Peyer's patch (tissue), 4 donors: ENCODE results near the gene IGDCC3.

ENCODE experiments used
- POLR2A ChIP-seq, 2 donors: fragments of 450-650 bp; IDR thresholded peaks; one replicate each; pipeline ENCODE4 v1.5.1; 2017; ENCODE audit warnings: antibody characterized with exemption in 2 of 2, mild to moderate bottlenecking in 2 of 2, moderate library complexity in 2 of 2
- TF ChIP-seq, protein P1 (sequence below), 6 experiments: fragments of 450-650 bp in 4 of 6; fragments of 200-600 bp in 2 of 6; sonication (generic) in 1 of 6; IDR thresholded peaks; one replicate each; pipeline ENCODE4 v1.5.1; 2017 to 2019; ENCODE audit warnings: antibody characterized with exemption in 6 of 6, mild to moderate bottlenecking in 3 of 6, moderate library complexity in 1 of 6

DNA sequence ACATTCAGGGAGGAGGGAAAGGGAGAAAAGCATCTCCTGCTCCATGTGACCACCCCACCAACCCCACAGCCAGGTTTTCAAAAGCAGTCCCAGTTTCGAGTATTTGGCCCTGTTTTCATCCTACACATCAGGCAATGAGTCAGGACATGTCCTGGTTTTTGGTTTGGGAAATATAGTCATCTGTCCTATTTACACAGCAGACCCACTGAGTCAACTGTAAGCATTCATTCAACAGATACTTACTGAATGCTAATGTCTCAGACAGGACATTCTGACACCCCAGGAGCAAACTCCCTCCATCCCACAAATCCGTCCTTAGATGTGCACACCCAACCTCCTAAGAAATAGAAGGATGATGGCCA lies 32.9 kb downstream of the IGDCC3 start:
- TF ChIP-seq, protein P1, sequence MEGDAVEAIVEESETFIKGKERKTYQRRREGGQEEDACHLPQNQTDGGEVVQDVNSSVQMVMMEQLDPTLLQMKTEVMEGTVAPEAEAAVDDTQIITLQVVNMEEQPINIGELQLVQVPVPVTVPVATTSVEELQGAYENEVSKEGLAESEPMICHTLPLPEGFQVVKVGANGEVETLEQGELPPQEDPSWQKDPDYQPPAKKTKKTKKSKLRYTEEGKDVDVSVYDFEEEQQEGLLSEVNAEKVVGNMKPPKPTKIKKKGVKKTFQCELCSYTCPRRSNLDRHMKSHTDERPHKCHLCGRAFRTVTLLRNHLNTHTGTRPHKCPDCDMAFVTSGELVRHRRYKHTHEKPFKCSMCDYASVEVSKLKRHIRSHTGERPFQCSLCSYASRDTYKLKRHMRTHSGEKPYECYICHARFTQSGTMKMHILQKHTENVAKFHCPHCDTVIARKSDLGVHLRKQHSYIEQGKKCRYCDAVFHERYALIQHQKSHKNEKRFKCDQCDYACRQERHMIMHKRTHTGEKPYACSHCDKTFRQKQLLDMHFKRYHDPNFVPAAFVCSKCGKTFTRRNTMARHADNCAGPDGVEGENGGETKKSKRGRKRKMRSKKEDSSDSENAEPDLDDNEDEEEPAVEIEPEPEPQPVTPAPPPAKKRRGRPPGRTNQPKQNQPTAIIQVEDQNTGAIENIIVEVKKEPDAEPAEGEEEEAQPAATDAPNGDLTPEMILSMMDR (IDR thresholded peaks at IDR 0.05): no peak
- TF ChIP-seq POLR2A (IDR thresholded peaks at IDR 0.05): no peak
